NCI-H82 treated with DMSO at 0.1 percent for 48 hours (cell line): ENCODE data around the gene MROH9.
A peak's percentile ranks its signal among the peaks of the same experiment; 100 is the strongest.
"Not testable (repeated sequence)": the region's sequence is repeated elsewhere in the genome, so short reads cannot be mapped to it uniquely, and the experiment has no call there.

Experiments
- DNase-seq: peaks from one replicate; lab custom pipeline; 2025; ENCODE audit not compliant: unreplicated experiment; lab: John Stamatoyannopoulos, UW

The MROH9 gene, protein sequence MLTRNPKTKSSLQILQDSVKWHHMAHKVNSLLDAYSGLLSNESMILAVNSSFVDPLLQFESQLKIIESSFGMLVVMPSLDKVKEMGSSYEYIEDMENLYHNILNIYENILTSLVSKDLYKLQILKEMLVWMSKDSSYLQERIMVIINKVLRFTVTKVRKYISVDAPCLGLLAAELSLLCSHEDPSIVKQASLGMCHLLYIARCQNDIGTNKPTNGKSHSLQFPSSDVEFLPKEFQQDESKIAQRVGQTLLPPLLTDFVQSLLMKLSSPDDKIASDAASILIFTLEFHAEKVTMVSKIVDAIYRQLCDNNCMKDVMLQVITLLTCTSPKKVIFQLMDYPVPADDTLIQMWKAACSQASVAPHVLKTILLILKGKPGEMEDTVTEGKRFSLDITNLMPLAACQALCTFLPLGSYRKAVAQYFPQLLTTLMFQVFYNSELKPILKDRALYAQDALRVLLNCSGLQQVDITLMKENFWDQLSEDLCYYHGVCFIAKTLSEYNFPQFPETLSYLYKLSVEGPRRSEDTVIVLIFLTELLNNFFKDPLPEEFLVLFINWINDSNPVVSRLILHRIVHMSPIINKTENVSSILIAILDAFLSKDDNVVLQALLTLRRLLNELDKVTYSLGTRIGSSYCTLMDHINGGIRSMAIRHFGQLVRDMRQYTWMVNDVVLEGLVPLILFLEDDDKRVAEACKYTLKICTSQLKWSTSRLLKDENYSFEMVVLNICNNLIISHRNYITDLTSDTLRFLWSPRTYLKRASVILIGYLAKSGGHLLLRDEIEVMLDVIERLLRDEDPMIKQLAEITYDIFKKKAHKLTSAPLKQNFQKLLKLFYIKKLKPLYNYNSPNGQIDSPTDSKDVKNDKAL

DNA sequence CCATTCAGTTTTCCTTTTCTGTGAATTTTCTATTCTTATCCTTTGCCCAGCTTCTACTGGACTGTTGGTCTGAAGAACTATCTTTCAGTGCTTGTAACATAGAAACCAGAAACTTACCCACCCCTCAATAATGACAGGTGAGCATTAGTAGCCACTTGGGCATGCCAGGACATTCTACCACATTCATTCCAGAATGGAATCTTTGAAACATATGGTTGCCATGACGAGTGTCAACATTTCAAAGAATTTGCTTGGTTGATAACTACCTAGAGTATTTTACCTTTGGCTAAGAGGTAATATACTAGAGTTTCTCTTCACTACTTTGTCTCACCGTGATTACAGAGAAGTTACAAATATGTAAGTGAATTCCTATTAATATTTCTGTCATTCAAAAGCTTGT is at the start of gene MROH9:
TSS of gene MROH9 (plus strand) at position 304 of the 400 bp plus-strand sequence. CDS start 10,023 bp downstream, outside the sequence.
- no peak for DNase-seq

DNA sequence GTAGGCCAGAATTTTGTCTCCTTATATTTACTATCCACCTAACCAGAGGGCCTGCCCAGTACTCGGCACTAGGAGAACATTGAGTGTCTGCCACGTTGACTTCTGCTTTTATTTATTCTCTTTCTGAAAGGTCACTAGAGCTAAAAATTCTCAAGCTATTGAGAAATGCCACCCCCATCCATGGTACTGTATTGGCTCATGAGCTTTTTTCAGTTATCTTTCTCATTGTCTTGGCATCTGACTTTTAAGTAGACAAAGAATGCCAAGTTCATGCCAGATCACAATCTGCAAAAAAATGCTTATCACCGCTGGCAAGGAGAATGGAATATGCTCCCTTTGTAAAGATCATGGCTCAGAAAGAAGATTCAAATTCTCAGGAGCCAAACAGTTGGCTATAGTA is 49.8 kb upstream of the MROH9 start:
- DNase-seq: no peak

DNA sequence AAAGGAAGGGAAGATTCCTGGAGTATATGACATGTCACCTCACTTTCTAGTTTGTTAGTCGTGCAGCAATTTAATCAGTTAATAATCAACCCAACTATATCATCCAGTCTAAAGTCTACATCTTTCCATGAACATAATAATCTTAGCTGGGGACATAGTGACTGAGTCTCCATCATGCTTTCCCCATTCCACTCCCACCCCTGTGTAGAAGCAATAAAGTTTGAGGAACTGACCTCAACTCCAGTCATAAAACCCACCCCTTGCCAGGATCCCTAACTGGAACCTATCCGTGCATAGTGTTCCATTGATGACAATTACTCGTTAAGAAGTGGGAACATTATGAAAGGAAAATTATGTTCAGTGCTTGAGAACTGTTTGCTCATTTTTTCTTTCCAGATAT is 48.9 kb upstream of the MROH9 start:
- no peak for DNase-seq

DNA sequence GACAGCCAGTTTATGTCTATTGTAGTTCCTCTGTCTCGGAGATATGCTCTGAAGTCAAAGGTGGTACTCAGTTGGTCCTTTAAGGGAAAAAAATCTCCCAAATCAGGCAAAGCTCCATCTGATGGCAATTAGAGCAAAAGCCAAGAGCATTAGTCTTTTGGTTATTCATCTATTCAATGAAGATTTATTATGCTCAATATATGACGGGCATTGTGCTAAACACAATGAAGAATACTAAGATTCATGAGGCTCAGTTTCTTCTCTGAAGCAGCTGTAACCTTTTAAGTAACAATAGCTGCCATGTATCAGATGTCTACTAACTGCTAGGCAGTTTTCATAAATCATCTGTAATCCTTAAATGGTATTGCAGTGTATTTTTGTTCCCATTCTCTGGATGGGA is 47.6 kb upstream of the MROH9 start:
- DNase-seq: no peak

DNA sequence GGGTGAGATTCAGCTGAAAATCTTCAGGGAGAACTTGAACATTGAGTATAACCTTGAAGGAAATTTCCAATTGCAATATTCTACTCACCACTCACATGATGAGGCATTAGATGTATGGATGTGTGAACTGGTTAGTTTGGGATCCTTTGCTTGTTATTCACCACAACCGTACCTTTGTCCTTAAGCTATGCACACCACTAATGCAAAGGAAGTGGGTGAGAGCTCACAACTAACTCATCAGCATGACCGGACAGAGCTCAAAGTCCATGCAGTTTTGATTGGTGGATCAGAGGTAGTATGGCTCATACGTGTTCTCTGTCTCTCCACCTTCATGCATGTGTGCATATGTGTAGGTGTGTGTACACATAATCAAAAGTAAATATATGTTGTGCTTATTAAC is 43.5 kb upstream of the MROH9 start:
- DNase-seq: no peak

DNA sequence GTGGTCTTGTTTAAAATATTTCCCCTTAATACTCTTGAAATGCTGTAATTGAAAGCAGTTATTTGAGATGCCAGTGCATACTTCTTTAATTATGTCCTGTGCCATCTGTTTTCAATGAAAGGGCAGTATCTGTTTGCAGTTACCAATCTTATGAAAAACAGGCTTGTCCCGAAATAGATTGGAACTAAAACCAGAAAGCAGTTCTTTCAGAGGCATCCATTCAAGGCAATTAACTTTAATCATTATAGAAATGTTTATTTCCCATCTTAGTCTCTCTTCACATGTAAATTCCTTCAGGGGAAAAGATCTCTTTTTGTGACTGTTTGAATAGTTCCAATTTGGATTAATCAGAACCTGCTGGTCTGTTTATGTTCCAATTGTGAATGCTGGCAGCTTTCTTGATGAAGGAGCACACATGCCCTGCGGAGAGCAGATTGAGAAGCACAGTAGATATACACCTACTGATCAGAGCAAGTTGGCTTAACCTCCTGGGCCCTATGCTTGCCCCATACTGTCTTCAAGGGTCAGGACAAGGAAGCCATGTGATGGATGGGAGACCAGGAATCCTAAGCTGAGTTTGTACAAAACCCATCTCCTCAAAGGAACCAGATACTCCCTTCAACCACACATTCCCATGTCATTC is 41.6 kb upstream of the MROH9 start:
- DNase-seq: no peak

DNA sequence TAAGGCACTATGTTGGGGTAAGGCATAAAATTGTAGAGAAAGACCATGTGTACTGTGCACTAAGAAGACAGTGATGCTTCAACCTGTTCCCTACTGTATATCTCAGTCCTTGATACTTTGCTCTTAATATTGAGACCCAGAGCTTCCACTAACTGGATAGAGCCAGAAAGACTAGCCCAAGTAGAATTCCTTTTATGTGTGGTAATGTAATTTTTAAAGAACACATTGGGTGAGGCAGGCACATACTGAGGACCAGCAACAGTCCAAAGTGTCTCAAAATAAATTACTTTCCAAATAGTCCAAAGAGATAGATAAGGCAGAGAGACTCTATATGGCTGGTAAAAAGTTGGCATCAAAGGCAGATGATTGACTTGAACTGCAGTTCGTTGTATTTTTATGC is 31.4 kb upstream of the MROH9 start:
- DNase-seq: no peak

DNA sequence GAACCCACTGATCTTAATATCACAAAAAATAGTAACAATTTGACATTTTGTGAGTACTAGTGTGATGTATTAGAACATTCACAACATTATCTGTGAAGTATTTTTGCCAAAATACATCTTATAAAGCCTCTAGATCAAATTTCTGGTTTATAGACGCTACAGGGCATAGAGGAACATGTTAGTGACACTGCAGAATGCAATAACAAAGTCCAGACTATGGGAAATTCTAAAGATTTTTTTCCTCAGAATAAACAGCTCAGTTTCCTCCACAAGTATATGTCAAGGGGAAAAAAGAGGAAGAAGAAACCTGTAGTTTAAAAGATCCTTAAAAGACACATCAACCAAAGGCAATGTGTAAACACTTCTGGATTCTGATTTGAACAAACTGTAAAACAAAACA is 26.4 kb upstream of the MROH9 start:
- DNase-seq: no peak

DNA sequence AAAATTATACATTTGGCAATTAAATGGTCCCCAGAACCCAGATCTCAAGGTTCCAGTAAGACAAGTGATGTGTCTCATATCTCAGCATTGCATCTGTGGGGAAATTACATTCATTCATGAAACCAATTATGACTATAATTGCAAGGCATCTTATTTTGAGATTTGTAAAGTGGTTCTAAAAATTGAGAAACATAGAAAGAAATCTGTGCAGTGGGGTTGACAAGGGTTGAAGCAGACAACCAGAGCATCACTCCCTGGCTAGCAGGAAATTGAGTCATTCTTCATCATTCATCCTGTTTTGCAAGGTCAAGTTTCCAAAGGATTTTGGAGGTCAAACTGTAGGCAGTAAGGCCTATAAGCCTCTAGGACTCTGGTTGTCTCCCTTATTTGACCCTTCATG is 25.1 kb upstream of the MROH9 start:
- no peak for DNase-seq

DNA sequence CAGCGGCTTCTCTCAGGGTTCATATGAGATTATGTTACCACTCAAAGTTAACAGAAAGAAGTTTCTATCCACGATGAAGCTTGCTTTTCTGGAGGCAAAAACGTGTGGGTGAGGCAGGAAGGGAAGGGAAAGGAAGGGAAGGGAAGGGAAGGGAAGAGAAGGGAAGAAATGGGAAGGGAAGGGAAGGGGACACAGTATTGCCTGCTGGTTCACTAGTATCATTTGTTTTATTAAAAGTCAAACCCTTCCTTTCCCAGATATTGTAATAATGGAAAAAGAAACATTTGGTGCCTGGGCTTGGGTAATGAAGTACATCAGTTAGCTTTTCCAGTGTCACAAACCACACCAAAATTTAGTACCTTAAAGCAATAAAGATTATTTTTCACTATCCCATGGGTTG is 18.0 kb upstream of the MROH9 start:
- DNase-seq: no peak

DNA sequence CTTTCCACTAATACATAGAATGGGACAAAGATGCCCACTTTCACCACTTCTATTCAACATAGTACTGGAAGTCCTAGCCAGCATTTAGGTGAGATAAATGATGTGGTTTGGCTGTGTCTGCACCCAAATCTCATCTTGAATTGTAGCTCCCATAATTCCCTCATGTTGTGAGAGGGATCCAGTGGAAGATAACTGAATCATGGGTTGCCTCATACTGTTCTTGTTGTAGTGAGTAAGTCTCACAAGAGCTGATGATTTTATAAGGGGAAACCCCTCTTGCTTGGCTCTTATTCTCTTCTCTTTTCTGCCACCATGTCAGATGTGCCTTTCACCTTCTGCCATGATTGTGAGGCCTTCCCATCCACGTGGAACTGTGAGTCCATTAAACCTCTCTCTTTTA is 10.7 kb upstream of the MROH9 start:
- DNase-seq: not testable (repeated sequence)

DNA sequence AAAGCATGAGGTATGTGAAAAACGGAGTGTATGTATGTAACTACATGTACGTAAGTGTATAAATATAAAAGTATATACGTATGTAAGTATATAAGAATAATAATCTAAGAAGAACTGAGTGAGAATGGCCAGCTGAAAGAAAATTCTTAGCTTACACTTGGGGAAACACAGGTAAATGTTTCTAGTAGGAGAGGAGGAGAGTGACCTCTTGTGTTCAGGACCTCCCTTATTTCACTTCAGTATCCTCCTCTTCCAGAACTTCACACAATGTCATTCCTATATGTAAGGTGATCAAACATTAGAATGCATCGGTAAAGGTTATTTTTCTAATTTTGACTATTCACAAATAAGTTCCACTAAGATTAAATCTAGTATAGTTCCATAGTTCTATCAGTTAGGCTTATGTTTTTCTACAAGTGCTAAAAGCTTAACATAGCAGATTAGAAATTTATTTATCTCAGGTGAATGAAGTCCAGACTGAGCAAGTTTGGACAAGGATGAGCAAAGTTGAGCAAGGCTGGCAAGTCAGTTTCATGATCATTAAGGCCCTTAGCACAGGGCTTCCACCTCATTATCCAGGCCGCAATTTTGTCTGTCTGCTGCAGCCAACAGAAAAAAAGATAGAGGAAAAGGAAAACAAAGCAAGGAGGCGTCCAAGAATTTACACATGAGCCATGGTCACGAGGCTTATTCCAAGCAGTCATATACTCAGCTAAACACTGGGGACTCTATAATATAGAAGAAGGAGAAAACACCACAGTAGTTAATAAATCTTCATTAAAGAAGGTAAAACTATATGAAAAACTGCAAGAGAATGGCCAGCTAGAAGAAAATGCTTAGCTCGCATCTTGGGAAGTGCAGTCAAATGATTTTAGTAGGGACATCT is 7.1 kb upstream of the MROH9 start:
- no peak for DNase-seq

DNA sequence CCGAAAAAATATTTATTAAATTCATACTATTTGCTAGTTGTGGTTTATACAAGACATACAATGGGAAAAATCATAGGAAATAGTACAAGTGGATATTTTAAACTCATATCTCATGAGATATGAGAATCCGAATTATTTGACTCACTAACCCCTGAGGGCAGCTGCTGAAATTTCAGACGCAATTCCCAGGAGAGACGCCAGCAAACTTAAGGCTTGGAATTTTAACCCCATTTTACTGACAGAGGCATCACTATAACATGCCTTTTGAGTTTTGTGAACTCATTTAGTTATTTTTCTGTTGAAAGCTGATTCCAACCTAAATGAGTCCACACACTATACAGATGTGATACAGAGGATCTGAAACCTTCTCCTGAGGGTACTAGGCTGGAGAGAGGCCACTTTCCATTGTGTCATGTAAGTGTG is 5.9 kb upstream of the MROH9 start:
- no peak for DNase-seq

DNA sequence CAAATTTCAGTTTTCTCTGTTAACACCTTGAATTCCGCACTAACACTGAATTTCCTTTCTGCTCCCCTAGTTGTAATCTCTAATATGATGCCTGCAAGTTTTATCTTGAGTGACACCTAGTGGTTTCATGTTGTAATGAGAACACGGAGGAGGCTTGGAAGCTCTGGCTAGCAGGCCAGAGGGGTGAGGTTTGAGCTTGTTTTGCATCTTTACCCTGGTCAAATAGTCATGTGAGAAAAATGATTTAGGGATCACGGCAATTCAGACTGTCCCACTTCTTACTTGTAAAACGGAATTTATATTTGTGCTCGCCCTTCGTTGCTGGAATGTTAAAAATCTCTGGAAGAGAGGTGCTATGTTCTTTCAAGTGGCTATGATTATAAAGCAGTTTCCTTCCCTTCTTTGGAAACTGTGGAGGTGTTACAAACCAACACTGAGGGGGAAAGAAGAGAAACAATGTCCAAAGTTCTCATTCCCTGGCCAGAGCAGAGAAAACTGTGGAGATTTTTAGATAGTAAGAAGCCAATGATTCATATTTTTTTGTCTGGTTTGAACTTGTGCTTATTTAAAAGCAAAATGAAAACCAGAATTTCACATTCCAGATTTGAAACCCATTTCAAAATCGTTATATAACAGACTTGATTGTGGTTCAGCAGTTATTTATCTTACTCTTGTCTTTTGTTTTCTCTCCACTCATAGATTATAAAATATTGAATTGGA is 5.3 kb upstream of the MROH9 start:
- DNase-seq: peak; percentile 62

DNA sequence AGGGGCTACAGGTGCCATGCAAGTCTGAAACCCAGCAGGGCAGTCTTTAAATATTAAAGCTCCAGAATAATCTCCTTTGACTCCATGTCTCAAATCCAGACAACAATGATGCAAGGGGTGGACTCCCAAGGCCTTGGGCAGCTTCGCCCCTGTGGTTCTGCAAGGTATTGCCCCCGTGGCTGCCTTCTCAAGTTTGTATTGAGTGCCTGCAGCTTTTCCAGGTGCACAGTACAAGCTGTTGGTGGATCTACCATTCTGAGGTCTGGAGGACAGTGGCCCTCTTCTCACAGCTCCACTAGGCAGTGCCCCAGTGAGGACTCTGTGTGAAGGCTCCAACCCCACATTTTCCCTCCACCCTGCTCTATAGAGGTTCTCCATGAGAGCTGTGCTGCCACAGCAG is 3.7 kb upstream of the MROH9 start:
- DNase-seq: no peak

DNA sequence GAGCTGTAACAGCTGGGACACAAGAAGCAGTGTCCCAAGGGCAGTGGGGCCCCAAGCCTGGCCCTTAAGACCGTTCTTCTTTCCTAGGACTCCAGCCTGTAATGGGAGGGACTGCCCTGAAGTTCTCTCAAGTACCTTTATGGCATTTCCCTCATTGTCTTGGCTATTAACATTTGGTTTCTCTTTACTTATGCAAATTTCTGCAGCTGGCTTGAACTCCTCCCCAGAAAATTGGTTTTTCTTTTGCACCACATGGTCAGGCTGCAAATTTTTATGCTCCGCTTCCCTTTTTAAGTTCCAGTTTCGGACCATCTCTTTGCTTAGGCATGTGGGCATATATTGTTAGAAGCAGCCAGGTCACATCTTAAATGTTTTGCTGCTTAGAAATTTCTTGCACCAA is 3.1 kb upstream of the MROH9 start:
- no peak for DNase-seq

DNA sequence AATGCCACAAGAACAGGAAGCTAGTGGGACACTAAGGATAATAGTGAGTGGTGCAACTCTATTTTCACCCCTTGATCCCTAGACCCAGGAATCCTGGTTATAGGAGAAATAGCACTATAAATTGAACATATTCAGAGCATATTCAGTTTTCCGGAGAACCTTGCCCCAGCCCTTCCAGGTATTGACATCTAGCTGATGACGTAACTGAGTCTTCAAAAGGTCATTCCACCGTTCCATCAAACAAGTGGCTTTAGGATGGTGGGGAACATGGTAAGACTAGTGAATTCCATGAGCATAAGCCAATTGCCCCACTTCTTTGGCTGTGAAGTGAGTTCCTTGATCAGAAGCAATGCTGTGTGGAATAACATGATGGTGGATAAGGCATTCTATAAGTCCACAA is 2.9 kb downstream of the MROH9 start:
- DNase-seq: no peak

DNA sequence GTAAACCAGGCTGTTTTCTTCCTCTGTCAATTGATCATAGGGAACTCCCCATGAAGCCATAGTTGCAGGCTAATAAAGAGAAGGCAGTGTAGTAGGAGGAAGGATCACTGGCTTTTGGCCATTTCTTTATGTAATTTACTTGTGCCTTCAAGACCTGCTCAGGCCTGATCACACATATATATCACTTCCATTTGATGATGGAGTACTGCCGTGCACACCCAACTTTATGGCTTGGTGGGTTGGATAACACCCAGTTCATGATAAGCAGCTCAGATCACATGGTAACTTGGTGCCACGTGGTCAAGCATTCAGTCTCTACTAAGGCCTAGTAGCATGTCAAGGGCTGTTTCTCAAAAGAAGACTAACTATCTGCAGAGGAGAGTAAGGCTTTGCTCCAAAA is 4.1 kb downstream of the MROH9 start:
- DNase-seq: no peak

DNA sequence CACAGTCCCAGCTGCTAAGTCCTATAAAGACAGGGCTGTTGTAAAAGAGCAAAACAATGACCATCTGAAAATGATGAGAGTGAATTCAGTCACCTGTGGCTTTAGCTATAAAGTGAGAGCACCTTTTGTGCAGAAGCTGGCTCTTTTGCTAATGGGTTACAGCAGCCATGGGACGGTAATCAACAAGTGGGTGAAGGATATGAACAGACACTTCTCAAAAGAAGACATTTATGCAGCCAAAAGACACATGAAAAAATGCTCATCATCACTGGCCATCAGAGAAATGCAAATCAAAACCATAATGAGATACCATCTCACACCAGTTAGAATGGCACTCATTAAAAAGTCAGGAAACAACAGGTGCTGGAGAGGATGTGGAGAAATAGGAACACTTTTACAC is 16.4 kb downstream of the MROH9 start:
- not testable (repeated sequence) for DNase-seq

DNA sequence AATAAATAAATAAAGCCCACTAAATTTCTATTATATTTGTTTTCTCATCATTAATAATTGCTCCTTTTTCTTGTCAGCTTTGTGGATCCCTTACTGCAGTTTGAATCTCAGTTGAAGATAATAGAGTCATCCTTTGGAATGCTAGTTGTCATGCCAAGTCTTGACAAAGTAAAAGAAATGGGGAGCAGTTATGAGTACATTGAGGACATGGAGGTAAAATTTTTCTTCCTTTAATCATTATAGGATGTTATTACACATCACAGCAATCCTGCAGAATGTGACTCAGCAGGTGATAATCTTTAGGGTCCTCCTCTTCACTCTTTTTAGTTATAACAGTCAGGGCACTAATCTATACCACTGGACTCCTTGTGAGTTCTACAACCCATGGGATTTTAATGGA is 24.1 kb downstream of the MROH9 start:
- no peak for DNase-seq
